GM19372 (cell line): ENCODE measurements around the gene SEC23A.
A peak's percentile ranks its signal among the peaks of the same experiment; 100 is the strongest.
"Not testable (repeated sequence)": the region's sequence is repeated elsewhere in the genome, so short reads cannot be mapped to it uniquely, and the experiment has no call there.

Experiments
- ATAC-seq: cut with Tn5 transposase; IDR thresholded peaks from one replicate; pipeline ENCODE4 v1.9.1; 2021; ENCODE audit warnings: mild to moderate bottlenecking, low read depth, moderate library complexity; ENCODE audit not compliant: unreplicated experiment

The SEC23A gene

DNA sequence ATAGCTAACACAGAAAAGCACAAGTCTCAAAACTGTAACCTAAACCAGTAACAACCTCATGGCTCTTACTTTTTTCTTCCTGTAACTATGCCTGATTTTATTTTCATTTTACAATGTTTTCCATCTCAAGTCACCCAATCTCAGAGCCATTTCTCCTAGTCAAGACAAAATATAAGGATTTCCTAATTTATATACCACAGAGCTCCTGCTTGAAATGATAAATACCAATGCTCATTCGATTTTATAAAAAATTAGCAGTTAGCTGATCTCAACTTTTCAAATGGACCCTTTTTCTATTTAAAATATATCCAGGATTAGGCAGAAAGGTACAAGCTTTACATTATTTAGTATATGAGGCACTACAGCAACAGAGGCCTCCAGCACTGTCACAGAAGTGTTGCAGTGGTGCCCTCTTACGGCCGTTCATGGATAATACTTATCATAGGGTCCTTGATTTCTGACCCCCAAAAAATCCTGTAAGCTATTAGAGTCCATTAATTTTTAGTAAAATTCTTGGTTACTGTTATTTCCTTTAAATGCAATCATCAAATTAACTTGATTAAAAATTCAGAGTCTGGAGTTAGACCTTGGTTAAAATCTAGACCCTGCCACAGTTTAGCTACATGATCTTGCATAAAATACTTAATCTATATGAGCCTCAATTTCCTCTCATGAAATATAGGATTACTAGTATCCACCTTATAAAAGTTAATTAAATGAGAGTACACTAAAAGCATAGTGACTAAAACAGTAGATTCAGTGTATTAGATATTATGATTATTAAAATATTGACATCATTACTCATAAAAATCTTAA is 68.3 kb downstream of the SEC23A start:
- no peak for ATAC-seq

DNA sequence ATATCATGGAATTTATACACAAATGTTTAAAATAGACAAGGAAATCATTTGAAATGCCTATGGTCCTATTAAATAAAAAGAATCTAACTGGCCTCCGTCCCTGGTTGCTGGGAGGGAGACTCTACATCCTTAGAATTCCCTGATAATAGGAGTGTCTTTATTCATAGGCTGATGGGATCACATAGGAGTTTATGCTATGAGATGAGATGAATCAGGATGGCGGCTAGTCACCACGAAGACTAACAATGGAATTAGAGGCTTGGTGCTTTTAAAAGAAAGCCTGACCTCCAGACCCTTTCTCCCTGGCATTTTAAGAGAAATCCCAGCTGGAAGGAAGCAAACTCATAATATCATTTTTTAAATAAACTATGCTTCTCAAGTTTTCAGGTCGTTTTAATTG is 69.7 kb downstream of the SEC23A start:
- no peak for ATAC-seq

DNA sequence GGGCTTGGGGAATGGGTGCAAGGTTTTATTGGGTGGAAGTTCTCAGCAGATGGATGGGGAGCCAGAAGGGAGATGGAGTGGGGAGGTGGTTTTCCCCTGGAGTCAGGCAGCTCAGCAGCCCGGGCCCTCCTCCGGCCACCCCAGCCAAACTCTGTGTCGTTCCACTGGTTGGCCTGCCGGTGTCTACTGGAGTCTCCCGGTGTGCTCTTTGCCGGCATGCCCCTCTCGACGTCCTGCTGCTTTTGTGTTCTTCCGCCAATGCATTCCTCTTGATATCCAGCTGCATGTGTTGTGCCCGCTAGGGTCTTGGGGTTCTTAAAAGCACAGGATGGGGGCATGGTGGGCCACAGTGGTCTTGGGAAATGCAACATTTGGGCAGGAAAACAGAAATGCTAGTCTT is 72.8 kb downstream of the SEC23A start:
- ATAC-seq, result no peak

DNA sequence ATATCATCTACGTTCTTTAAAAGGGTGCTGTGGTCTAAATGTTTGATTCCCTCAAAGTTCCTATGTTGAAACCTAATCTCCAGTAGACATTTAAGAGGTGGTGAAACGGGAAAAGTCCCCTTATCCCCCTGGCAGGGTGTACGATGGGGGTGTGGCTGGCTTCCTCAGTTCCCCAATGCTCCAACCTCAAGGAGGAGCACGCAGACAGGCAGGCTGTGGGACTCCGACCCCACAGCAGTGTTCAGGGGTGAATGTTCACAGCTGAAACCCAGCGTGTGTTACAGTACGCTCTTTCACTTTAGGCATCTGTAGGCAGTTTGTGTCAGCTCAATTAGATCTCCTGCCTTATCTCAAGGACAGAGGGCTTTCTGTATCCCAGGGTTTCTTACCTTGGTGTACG is 73.2 kb downstream of the SEC23A start:
- ATAC-seq, result no peak

DNA sequence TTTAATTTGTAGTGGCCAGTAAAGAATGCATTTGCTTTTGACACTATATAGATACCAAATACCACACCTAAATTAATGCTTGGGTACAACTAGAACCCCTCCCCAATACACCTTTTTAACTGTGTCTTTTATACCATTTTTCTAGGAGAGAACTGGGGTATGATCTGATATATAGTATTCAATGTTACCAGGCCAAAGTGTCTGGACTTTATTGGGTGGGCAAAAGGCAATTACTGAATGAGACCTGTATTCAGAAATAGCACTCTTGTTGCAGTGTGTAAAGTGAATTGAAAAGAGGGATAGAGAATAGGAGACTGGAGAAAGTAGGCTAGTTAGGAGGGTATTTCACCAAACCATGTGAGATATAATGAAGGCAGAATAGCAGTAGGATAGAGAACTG is 74.4 kb downstream of the SEC23A start:
- no peak for ATAC-seq

DNA sequence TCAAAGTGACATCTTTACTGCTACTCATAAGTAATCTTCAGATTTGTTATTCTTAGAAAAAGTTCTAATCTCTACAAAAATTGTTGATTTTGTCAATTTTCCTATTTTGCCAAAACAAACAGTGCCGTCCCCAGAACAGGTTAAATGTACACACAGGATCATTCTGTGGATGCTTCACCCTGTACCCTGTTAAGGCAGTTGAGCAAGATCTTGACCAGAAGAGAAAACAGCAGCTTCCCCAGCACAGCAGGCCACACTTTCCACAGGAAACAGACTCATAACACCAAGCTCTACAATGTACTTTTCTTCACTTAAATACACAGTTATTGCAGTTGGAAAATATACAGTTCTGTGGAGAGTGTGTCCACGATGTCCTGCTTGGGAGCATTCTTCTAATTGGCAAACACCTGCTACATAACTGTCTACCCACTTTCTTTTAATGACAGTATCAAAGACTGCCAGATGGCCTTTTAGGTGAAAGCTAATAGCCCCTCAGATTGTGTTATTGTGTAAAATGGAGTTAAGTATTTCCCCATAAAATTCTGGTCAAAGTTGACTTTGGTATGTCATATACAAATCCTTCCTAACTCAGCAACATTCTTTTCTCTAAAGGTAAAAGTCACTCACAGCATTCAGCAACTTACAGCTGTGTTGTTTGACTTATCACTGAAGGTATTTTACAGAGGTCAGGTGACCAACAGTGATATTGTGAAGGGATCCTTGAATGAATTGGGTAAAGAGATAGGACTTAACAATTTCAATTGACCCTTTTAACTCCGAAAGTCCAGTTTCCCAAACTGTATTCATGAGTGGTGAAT is 77.0 kb downstream of the SEC23A start:
- ATAC-seq, result no peak

DNA sequence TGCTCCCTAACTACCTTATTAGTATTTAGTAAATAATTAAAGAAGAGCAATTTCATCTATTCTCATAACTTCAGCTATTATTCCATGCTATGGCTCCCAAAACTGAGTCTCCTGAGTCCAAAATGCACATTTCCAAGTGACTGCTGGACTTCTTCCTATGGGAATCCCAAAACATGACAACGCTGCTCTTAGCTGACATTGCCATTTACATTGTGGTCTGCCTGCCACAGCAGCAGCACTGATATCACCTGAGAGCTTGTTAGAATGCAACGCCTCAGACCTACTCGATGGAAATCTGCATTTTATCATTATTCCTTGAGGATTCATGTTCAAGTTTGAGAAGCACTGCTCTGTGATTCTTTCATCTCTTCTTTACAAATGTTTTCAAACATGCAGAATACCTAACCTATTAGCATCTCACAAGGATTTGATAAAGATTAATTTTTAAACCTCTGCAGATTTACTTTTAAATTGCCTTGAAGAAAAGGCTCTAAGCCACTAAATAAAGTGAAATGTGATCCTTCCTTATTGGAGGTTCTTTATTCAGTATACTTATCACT is 77.7 kb downstream of the SEC23A start:
- no peak for ATAC-seq

DNA sequence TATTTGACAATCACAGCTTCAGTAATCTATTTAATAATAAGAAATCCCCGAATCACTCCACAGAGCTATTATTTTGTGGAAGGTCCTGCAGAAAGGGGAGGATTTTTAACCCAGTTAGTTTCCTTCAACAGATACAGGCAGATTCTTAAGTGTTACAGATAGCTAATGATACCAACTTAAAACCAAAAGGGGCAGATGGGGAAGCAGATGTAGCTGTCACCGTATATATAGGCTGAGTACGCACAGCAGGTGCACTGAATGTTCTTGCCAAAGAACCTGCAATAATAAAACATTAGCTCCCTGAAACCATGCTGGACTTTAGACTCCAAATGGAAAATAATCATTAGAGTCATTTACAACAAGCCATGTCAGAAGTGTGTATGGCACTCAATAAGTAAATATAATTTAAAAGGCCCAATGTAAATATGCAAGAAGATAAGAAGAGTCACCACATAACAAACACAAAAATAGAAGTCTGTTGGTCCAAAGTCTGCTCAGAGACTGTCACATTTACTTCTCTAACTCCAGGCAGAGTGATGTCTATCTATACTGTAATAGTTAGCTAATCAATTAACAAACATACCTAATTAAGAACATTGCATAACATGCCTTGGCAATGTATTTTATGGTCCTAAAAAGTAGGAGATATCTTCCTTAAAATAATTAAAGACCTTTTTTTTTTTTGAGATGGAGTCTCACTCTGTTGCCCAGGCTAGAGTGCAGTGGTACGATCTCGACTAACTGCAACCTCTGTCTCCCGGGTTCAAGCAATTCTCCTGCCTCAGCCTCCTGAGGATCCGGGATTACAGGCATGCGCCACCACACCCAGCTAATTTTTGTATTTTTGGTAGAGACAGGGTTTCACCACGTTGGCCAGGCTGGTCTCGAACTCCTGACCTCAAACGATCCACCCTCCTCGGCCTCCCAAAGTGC is 78.8 kb downstream of the SEC23A start:
- no peak for ATAC-seq

DNA sequence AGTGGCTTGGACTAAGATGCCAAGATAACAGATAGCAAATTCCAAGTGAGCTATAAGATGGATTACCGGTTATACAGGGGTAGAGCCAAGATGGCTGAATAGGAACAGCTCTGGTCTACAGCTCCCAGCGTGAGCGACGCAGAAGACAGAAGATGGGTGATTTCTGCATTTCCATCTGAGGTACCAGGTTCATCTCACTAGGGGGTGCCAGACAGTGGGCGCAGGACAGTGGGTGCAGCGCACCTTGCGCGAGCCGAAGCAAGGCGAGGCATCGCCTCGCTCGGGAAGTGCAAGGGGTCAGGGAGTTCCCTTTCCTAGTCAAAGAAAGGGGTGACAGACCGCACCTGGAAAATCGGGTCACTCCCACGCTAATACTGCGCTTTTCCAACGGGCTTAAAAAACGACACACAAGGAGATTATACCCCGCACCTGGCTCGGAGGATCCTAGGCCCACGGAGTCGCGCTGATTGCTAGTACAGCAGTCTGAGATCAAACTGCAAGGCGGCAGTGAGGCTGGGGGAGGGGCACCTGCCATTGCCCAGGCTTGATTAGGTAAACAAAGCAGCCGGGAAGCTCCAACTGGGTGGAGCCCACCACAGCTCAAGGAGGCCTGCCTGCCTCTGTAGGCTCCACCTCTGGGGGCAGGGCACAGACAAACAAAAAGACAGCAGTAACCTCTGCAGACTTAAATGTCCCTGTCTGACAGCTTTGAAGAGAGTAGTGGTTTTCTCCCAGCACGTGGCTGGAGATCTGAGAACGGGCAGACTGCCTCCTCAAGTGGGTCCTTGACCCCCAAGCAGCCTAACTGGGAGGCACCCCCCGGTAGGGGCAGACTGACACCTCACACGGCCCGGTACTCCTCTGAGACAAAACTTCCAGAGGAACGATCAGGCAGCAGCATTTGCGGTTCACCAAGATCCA is 85.7 kb downstream of the SEC23A start:
- ATAC-seq, result not testable (repeated sequence)

DNA sequence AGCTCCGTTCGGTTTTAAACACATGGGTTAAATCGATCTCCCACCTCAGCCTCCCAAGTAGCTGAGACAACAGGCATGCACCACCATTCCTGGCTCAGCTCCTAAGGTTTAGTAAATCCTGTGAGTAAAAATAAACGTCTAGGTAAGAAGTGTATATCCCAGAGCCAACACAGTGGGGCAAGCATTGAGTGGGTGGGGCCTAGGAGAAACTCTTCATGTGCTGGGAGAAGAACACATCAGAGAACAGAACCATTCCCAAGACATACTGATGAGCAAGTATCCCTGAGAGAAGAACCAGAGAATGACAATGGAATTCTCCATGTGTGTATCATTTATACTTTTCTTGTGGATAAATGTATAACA is 86.3 kb downstream of the SEC23A start:
- ATAC-seq, result no peak

DNA sequence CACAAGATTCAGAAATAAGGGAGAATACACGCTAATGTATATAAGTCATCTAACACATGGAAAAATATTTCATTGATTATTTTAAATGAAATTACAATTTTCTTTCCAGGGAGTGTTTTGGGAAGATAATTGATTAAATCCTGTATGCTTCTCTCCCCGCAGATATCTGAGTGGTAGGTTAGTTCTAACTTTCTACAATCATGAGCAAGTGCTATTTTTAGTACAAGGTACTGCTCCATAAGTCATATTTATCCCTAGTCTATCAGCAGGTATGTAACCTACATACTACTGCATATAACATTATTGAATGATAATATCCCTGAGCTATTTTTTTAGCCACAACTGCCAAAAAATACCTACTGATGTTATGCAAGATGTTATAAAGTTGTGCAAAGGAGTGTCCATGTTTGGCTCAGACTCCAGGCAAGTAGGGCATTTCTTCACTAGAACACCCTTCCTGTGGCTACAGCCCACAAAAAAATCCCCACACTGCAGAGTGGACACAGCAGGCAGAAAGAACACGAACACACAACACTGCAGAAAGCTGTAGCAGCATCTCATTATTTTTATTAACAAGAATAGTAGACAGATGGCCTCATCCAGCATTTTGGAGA is 87.0 kb downstream of the SEC23A start:
- ATAC-seq, result no peak

DNA sequence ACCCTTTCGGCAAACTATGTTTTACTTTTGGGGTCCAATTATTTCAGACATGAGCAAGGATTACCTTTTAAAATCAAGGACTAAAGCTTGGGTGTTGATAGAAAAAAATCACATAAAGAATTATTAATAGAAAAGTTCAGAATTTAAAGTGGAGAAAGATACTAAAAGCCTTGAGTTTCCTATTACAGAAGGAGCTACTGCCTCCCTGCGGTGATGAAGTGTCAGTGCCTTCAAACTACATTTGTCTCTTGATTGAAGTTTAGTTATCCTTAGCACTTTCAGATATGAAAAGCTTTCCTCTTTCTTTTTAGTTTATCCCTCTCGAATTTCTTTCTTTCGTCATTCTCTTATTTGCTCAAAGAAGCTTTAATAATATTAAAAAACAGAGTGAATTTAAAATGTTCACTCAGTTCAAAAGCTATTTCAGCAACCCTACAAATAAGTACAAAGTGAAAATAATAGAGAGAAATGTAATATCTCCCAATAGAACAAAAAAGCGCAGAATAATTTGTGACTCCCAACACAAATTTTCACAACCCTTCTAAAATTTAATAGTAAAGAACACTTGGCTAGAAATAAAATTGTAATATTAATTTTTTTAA is 87.6 kb downstream of the SEC23A start:
- peak; percentile 85 for ATAC-seq

DNA sequence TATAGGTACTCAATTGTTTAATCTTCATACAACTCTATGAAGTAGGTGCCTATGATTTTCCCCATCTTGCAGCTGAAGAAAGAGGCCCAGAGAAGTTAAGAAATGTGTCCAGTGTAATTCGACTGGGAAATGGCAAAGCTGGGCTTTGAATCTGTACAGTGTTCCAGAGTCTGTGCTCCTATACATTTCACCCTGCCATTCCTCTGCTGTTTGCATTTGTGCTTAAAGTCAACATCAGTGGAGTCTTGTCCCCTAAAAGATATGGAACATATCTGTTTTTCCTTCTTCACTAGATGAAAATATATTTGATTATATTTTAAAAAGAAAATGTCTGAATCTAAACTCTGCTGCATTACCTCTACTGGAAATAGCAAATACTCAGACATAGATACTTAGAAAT is 88.6 kb downstream of the SEC23A start:
- no peak for ATAC-seq

DNA sequence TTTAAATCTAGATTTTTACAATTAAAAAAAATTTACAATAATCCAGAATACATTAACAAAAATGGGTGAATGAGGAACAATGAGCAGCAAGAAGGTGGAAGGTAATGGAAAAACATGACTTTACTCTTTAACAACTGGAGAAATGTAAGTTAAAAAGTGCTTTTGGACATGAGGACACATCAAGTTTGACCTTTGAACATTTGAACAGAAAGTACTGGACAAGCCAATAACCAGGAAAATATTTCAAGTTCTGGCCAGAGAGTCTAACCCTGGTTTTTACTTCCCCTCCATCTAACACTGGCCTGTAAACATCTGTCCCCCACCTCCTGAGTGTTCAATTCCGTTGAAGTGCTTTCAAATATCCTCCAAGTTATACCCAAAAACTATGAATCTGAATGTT is 94.1 kb downstream of the SEC23A start:
- not testable (repeated sequence) for ATAC-seq

DNA sequence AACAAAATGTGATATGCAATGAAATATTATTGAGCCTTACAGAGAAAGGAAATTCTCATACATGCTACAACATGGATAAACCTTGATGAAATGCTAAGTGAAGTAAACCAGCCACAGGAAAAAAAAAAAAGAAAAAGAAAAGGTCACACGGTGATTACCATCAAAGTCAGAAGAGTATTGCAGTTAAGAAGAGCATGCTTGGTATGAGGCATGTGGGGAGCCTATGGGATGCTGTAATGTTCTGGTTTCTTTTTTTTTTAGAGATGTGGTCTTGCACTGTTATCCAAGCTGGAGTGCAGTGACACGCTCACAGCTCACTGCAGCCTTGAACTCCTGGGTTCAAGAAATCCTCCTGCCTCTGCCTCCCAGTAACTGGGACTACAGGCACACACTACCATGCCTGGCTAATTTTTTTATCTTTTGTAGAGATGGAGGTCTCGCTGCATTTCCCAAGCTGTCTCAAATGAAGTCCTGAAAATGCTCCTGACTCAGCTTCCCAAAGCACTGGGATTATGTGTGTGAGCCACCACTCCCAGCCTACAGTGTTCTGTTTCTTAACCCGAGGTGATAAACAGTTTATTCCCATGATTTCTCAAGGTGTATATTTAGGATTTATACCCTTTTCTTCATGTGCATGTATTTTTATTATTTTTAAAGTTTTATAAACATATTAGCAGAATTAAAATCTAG is 96.2 kb downstream of the SEC23A start:
- no peak for ATAC-seq

DNA sequence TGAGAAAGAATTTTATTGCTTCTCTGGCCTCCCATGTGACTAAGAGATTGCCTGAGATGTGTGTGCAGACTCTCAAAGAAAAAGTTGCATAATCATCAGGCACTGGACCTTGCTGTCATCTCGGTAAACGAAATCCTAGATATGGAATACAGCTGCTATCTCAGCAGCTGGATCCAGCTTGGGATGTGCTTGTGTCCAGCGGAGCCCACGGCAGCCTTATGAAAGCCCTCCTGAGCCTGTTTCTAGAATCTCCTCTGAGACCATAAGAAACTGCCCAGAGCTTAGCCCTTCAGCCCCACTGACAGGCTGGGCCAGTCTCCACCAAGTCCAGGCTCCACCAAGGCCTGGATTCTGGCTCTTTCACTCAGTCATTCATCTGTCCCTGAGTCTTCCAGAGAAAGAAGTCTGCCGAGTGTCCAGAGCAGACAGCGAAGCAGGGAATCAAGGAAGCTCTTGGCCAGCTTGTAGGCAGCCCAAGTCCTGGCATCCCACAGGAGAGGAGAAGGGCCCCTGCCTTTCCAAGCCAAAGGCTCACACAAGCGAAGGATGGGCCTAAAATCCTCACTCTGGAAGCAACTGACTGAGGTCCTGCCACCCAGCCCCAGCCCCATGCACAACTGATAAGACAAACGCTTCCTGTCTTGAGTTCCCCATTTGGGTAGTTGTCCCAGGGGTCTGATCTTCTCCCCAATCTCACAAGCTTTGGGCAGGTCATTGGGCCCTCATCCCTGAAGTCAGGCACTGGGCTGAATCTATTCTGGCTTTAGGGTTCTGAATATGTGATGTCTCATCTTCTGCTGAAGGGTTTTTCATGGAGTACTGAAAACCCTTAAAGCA is 97.8 kb downstream of the SEC23A start:
- ATAC-seq, result no peak

DNA sequence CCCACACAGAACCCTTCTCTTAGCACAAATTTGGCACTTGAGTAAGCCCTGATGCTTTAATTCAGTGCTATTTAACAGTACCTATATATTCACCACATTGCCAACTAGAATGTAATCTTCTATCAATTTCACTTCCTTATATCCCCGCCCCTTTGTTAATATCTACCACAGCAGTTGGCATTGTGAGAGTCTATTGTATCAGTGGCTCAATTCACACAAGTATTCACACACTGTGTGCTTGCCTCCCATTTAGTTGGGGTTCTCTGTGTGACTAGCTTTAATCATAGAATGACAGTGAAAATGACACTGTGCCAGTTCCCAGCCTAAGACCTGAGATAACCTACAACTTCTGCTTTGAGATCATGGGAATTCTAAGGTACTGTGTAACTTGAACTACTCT is 103.1 kb downstream of the SEC23A start:
- no peak for ATAC-seq
